Measurements from ENCODE around the gene MAFB. TPM values are rescaled to one million over a fixed set of nuclear protein-coding genes. Genes with fewer than 3 reads are reported as not detected.

The MAFB gene
- total RNA-seq, 1 donor from 2014 or later = 0.37 TPM

DNA sequence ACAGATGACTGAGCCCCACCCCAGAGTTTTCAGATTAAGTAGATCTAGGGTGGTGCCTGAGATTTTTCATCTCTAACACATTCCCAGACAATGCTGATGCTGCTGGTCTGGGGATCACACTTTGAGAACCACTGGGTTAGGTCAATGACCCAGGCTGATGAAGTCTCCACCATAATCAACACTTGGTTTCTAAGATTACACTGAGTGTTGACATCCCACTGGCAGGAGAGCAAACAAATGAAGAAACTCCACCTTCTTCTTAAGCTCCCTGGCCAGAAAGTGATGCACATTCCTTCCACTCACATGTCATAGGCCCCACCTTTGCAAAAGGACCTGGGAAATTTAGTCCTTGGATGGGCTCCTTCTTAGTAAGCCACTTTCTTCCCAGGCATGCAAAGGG lies 53.1 kb downstream of the MAFB start:
- DNase-seq (ENCODE audit: low read depth) = no peak
